Activated naive CD8-positive, alpha-beta T cell treated with anti-CD3 and anti-CD28 coated beads for 36 hours (primary cell): ENCODE results near the gene MYO1A. TPM values are rescaled to one million over a fixed set of nuclear protein-coding genes. Genes with fewer than 3 reads are reported as not detected.

Source experiments
- DNase-seq: peaks from one replicate; pipeline ENCODE4 v3.0.0; 2021
- H3K27ac Mint-ChIP-seq: one replicate; pipeline ENCODE4 v1.8.0; 2022; ENCODE audit warnings: mild to moderate bottlenecking, moderate library complexity, mixed read lengths
- H3K27me3 Mint-ChIP-seq: one replicate; pipeline ENCODE4 v1.8.0; 2022; ENCODE audit warnings: mild to moderate bottlenecking, mixed read lengths
- H3K36me3 Mint-ChIP-seq: one replicate; pipeline ENCODE4 v1.8.0; 2021; ENCODE audit warnings: mild to moderate bottlenecking, mixed read lengths
- H3K4me1 Mint-ChIP-seq: one replicate; pipeline ENCODE4 v1.8.0; 2021; ENCODE audit warnings: mixed read lengths
- H3K4me3 Mint-ChIP-seq: one replicate; pipeline ENCODE4 v1.8.0; 2022; ENCODE audit warnings: mild to moderate bottlenecking, moderate library complexity, mixed read lengths
- H3K9me3 Mint-ChIP-seq: one replicate; pipeline ENCODE4 v1.8.0; 2022; ENCODE audit warnings: mixed read lengths
- total RNA-seq, 2 experiments: library from RNA; stranded (reverse); gene quantifications; one replicate each; pipeline ENCODE4 v1.2.3, GENCODE V29; 2021

Gene MYO1A
- total RNA-seq, 2 experiments from 2014 or later, result 1.3 to 1.4 TPM

GRCh38 chr12:57001448-57001906 lies 48.5 kb downstream of the MYO1A start:
- H3K27me3 Mint-ChIP-seq, result no peaks in the 10 kb centered on the region
- H3K4me1 Mint-ChIP-seq, result peaks cover 48% of the 10 kb centered on the region
- no peak overlapping the region for H3K4me3 Mint-ChIP-seq
- H3K36me3 Mint-ChIP-seq, result peaks cover 22% of the 10 kb centered on the region
- H3K27ac Mint-ChIP-seq, result no peak overlapping the region
- peak; percentile 74 for DNase-seq
- no peaks in the 10 kb centered on the region for H3K9me3 Mint-ChIP-seq

- peaks cover 22% of the 10 kb centered on the region for H3K36me3 Mint-ChIP-seq
- no peaks in the 10 kb centered on the region for H3K9me3 Mint-ChIP-seq
- no peak overlapping the region for H3K27ac Mint-ChIP-seq
- no peak for DNase-seq
- H3K27me3 Mint-ChIP-seq, result no peaks in the 10 kb centered on the region
- H3K4me1 Mint-ChIP-seq, result peaks cover 47% of the 10 kb centered on the region
- no peak overlapping the region for H3K4me3 Mint-ChIP-seq
These were observed 49.5 kb downstream of the MYO1A start for GRCh38 chr12:57000393-57000792.

GRCh38 chr12:56999456-56999855 lies 50.5 kb downstream of the MYO1A start:
- Mint-ChIP-seq H3K36me3 (peaks cover 22% of the 10 kb centered on the region), H3K9me3 (no peaks in the 10 kb centered on the region), H3K27ac (peak overlapping the region; percentile 17), H3K27me3 (no peaks in the 10 kb centered on the region), H3K4me1 (peaks cover 43% of the 10 kb centered on the region), H3K4me3 (no peak overlapping the region)
- DNase-seq, result no peak

- Mint-ChIP-seq H3K27me3 (no peaks in the 10 kb centered on the region), H3K27ac (peak overlapping the region; percentile 65), H3K36me3 (peaks cover 19% of the 10 kb centered on the region), H3K4me1 (peaks cover 43% of the 10 kb centered on the region), H3K4me3 (no peak overlapping the region), H3K9me3 (no peaks in the 10 kb centered on the region)
- DNase-seq, result peak; percentile 59
These were observed 50.9 kb downstream of the MYO1A start for GRCh38 chr12:56998981-56999380.

- H3K36me3 Mint-ChIP-seq, result peaks cover 15% of the 10 kb centered on the region
- H3K27ac Mint-ChIP-seq, result peak overlapping the region; percentile 38
- DNase-seq, result no peak
- H3K4me3 Mint-ChIP-seq, result peak overlapping the region; percentile 26
- H3K4me1 Mint-ChIP-seq, result peaks cover 43% of the 10 kb centered on the region
- H3K27me3 Mint-ChIP-seq, result no peaks in the 10 kb centered on the region
- H3K9me3 Mint-ChIP-seq, result no peaks in the 10 kb centered on the region
These were observed 51.6 kb downstream of the MYO1A start for GRCh38 chr12:56998316-56998715.

GRCh38 chr12:56996793-56997545 lies 53.0 kb downstream of the MYO1A start:
- no peak for DNase-seq
- Mint-ChIP-seq H3K27ac (no peak overlapping the region), H3K27me3 (no peaks in the 10 kb centered on the region), H3K36me3 (peaks cover 12% of the 10 kb centered on the region), H3K4me3 (no peak overlapping the region), H3K9me3 (no peaks in the 10 kb centered on the region), H3K4me1 (peaks cover 41% of the 10 kb centered on the region)

GRCh38 chr12:56995930-56996496 lies 53.9 kb downstream of the MYO1A start:
- no peak overlapping the region for H3K27ac Mint-ChIP-seq

GRCh38 chr12:56995201-56995929 lies 54.6 kb downstream of the MYO1A start:
- Mint-ChIP-seq H3K4me1 (peaks cover 35% of the 10 kb centered on the region), H3K36me3 (peaks cover 12% of the 10 kb centered on the region), H3K27ac (no peak overlapping the region), H3K27me3 (no peaks in the 10 kb centered on the region), H3K9me3 (no peaks in the 10 kb centered on the region), H3K4me3 (no peak overlapping the region)
- DNase-seq, result no peak

More at GRCh38 chr12:56995930-56996496, 53.9 kb downstream of the MYO1A start:
- no peaks in the 10 kb centered on the region for H3K27me3 Mint-ChIP-seq
- no peaks in the 10 kb centered on the region for H3K9me3 Mint-ChIP-seq
- H3K4me3 Mint-ChIP-seq, result no peak overlapping the region
- DNase-seq, result no peak
- H3K4me1 Mint-ChIP-seq, result peaks cover 41% of the 10 kb centered on the region
- peaks cover 12% of the 10 kb centered on the region for H3K36me3 Mint-ChIP-seq

- no peak for DNase-seq
- Mint-ChIP-seq H3K4me1 (peaks cover 25% of the 10 kb centered on the region), H3K4me3 (no peak overlapping the region), H3K36me3 (peaks cover 11% of the 10 kb centered on the region), H3K9me3 (no peaks in the 10 kb centered on the region), H3K27ac (no peak overlapping the region), H3K27me3 (no peaks in the 10 kb centered on the region)
These were observed 55.6 kb downstream of the MYO1A start for GRCh38 chr12:56994231-56994746.

GRCh38 chr12:56993346-56993745 lies 56.6 kb downstream of the MYO1A start:
- Mint-ChIP-seq H3K27ac (no peak overlapping the region), H3K27me3 (no peaks in the 10 kb centered on the region), H3K4me3 (no peak overlapping the region), H3K9me3 (no peaks in the 10 kb centered on the region), H3K4me1 (peaks cover 16% of the 10 kb centered on the region), H3K36me3 (peaks cover 6% of the 10 kb centered on the region)
- no peak for DNase-seq

- Mint-ChIP-seq H3K9me3 (no peaks in the 10 kb centered on the region), H3K36me3 (no peaks in the 10 kb centered on the region), H3K27ac (no peak overlapping the region), H3K4me1 (peaks cover 10% of the 10 kb centered on the region), H3K4me3 (no peak overlapping the region), H3K27me3 (no peaks in the 10 kb centered on the region)
- DNase-seq, result no peak
These were observed 58.3 kb downstream of the MYO1A start for GRCh38 chr12:56991319-56992246.

GRCh38 chr12:56990648-56991318 lies 59.1 kb downstream of the MYO1A start:
- no peaks in the 10 kb centered on the region for H3K27me3 Mint-ChIP-seq
- H3K9me3 Mint-ChIP-seq, result no peaks in the 10 kb centered on the region
- H3K36me3 Mint-ChIP-seq, result no peaks in the 10 kb centered on the region
- no peak for DNase-seq
- H3K4me3 Mint-ChIP-seq, result no peak overlapping the region
- no peak overlapping the region for H3K27ac Mint-ChIP-seq
- H3K4me1 Mint-ChIP-seq, result peaks cover 10% of the 10 kb centered on the region

- Mint-ChIP-seq H3K9me3 (no peaks in the 10 kb centered on the region), H3K36me3 (no peaks in the 10 kb centered on the region), H3K4me3 (no peak overlapping the region), H3K27ac (no peak overlapping the region), H3K27me3 (no peaks in the 10 kb centered on the region), H3K4me1 (peaks cover 11% of the 10 kb centered on the region)
- DNase-seq, result no peak
These were observed 59.9 kb downstream of the MYO1A start for GRCh38 chr12:56989861-56990610.
